ENCODE data around the gene GALNS. TPM values are rescaled to one million over a fixed set of nuclear protein-coding genes. Genes with fewer than 3 reads are reported as not detected.

GALNS gene
- total and polyA plus RNA-seq, 2 of the 8 experiments (the other 6 are each of a cell fraction or from before 2014, with no cell fraction given) = 8.9 to 17.8 TPM

- CTCF ChIA-PET (ENCODE audit: partially characterized antibody) = interaction anchor here (0.8 to 2.7 kb wide), 14 partner anchors 12 to 417 kb away, joined by 3 to 16 read pairs (median 4); partner anchors contain the start of gene TRAPPC2L
- no peak overlapping the region for H2BK12ac ChIP-seq (ENCODE audit: low read depth, low read length)
- DNase-seq (ENCODE audit: low read depth in 1 of 2, low spot score in 2 of 2) = no peak
- no peak overlapping the region for H2BK20ac ChIP-seq (ENCODE audit: low read length)
- H3K23me2 ChIP-seq (ENCODE audit: low read depth, low read length) = peaks cover 4% of the 10 kb centered on the region; the same call in 1 of the 2 replicates
- H3K27ac ChIP-seq (ENCODE audit: low read depth, low read length) = no peak overlapping the region
- no peak overlapping the region for H3K4me3 ChIP-seq (ENCODE audit: extremely low read depth in 1 of 4, insufficient read depth in 2 of 4, low read depth in 3 of 4, low read length in 4 of 4)
- no peaks in the 10 kb centered on the region; a peak in 2 of 7 replicates for H3K4me1 ChIP-seq (replicated peaks in 1 of 4; ENCODE audit: control insufficient read depth in 3 of 4, insufficient read depth in 4 of 4, low read length in 3 of 4)
- no peak overlapping the region for H2AFZ ChIP-seq (ENCODE audit: low read length)
- no peak overlapping the region for H3K9ac ChIP-seq (replicated peaks in 1 of 4; ENCODE audit: extremely low read depth in 1 of 4, low read depth in 3 of 4, low read length in 3 of 4)
- H3K9me3 ChIP-seq (ENCODE audit: insufficient read depth in 2 of 2, low read depth in 1 of 2, low read length in 1 of 2) = no peaks in the 10 kb centered on the region
- no peaks in the 10 kb centered on the region for H3K79me2 ChIP-seq (ENCODE audit: control insufficient read depth in 1 of 2, insufficient read depth in 2 of 2, low read length in 2 of 2)
- no peak overlapping the region for H3K4ac ChIP-seq (replicated peaks; ENCODE audit: insufficient read length, low read depth, low read length)
- no peak overlapping the region for H3K56ac ChIP-seq (replicated peaks; ENCODE audit: insufficient read length, low read depth, low read length)
- POLR2A ChIA-PET (ENCODE audit: partially characterized antibody) = interaction anchor here (0.9 to 5.3 kb wide), 6 partner anchors 9 to 36 kb away, joined by 3 to 66 read pairs (median 8); partner anchors contain the start of genes APRT and PIEZO1
- no peaks in the 10 kb centered on the region for H3K27me3 ChIP-seq (replicated peaks in 1 of 4; ENCODE audit: control insufficient read depth in 3 of 4, extremely low read depth in 1 of 4, insufficient read depth in 3 of 4, low read length in 3 of 4)
- no peak for FAIRE-seq
- no peak overlapping the region for H2BK5ac ChIP-seq (ENCODE audit: low read depth, low read length)
- H3K23ac ChIP-seq (ENCODE audit: insufficient read length) = no peak overlapping the region
- no peak overlapping the region for H3K18ac ChIP-seq (ENCODE audit: extremely low read depth, low read length)
- no peak for TF ChIP-seq TCF12 (IDR thresholded peaks at IDR 0.05; ENCODE audit: low read depth, low read length)
- TF ChIP-seq MAX (IDR thresholded peaks at IDR 0.05) = peak; percentile 58; the same call in 1 of the 2 replicates
- peak; percentile 65; the same call in 1 of the 2 replicates for TF ChIP-seq E2F6 (IDR thresholded peaks at IDR 0.05)
- peak; percentile 66 for TF ChIP-seq SP1 (IDR thresholded peaks at IDR 0.05; ENCODE audit: low read depth, low read length)
- no peak for TF ChIP-seq TBP (IDR thresholded peaks at IDR 0.05; ENCODE audit: low read depth, low read length)
- TF ChIP-seq CBX8 (IDR thresholded peaks at IDR 0.05; ENCODE audit: borderline replicate concordance, low read depth, low read length) = no peak
- H4K5ac ChIP-seq (ENCODE audit: insufficient read length, low read depth, low read length) = no peak overlapping the region
- no peaks in the 10 kb centered on the region for H3K79me1 ChIP-seq (ENCODE audit: low read depth, low read length)
- no peak overlapping the region; the same call in 1 of the 2 replicates for H4K8ac ChIP-seq (ENCODE audit: extremely low read depth, insufficient read depth, low read length)
- H2BK15ac ChIP-seq (ENCODE audit: low read length) = no peak overlapping the region
- H3K4me2 ChIP-seq (ENCODE audit: insufficient read depth in 1 of 2, low read depth in 2 of 2, low read length in 2 of 2) = no peak overlapping the region
- H3K14ac ChIP-seq (ENCODE audit: insufficient read length) = no peak overlapping the region
- peaks cover 0 to 4% of the 10 kb centered on the region in 2 experiments for H4K20me1 ChIP-seq (replicated peaks in 1 of 2; ENCODE audit: control insufficient read depth in 1 of 2, insufficient read depth in 2 of 2, low read length in 2 of 2)
- no peak overlapping the region for H2BK120ac ChIP-seq (replicated peaks; ENCODE audit: low read depth, low read length)
- no peaks in the 10 kb centered on the region for H3K36me3 ChIP-seq (ENCODE audit: control insufficient read depth in 2 of 4, insufficient read depth in 4 of 4, low read length in 3 of 4)
- H2AK5ac ChIP-seq (ENCODE audit: low read depth, low read length) = no peak overlapping the region
- H4K91ac ChIP-seq (replicated peaks; ENCODE audit: insufficient read length, low read length) = no peak overlapping the region
Measured at GRCh38 chr16:88798772-88799455, 57.8 kb downstream of the GALNS start.
